Right hindlimb (tissue), 1 donor: ENCODE data around the gene CCNE1.
"Not testable (repeated sequence)": the region's sequence is repeated elsewhere in the genome, so short reads cannot be mapped to it uniquely, and the experiment has no call there.

ENCODE experiments used
- DNase-seq: peaks from one replicate; pipeline ENCODE4 v3.0.0-alpha.2; 2018

Gene CCNE1

DNA sequence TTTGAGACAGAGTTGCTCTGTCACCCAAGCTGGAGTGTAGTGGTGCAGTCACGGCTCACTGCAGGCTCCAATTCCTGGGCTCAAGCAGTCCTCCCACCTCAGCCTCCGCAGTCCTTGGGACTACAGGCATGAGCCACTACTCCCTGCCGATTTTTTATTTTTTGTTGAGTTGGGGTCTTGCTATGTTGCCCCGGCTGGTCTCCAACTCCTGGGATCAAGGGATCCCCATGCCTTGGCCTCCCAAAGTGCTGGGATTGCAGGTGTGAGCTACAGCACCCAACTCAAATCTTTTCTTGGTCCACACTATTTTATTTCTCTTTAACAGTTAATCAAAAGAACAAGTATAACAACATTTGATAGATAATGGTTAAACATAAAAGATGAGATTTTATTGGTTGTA is 7.5 kb downstream of the CCNE1 start:
- no peak for DNase-seq

DNA sequence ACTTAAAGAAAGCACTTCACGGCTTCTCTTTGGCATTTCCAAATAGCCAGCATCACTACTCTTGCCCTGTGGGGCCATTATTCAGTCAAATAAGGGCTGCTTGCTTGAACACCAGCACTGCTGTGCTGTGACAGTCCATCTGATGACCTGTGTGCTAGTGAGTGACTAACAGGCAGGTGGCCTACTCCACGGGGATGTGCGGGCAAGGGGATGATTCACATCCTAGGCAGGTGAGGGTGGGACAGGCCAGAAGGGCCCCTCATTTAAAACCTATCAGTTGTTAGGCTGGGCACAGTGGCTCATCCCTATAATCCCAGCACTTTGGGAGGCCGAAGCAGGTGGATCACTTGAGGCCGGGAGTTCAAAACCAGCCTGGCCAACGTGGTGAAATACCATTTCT is 8.2 kb downstream of the CCNE1 start:
- DNase-seq = no peak

DNA sequence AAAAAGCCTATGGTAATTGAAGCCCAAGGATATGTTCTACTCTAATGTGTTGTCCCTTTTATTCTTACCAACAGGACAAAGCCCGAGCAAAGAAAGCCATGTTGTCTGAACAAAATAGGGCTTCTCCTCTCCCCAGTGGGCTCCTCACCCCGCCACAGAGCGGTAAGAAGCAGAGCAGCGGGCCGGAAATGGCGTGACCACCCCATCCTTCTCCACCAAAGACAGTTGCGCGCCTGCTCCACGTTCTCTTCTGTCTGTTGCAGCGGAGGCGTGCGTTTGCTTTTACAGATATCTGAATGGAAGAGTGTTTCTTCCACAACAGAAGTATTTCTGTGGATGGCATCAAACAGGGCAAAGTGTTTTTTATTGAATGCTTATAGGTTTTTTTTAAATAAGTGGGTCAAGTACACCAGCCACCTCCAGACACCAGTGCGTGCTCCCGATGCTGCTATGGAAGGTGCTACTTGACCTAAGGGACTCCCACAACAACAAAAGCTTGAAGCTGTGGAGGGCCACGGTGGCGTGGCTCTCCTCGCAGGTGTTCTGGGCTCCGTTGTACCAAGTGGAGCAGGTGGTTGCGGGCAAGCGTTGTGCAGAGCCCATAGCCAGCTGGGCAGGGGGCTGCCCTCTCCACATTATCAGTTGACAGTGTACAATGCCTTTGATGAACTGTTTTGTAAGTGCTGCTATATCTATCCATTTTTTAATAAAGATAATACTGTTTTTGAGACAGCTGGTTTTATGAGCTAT is 12.0 kb downstream of the CCNE1 start:
- DNase-seq = no peak

DNA sequence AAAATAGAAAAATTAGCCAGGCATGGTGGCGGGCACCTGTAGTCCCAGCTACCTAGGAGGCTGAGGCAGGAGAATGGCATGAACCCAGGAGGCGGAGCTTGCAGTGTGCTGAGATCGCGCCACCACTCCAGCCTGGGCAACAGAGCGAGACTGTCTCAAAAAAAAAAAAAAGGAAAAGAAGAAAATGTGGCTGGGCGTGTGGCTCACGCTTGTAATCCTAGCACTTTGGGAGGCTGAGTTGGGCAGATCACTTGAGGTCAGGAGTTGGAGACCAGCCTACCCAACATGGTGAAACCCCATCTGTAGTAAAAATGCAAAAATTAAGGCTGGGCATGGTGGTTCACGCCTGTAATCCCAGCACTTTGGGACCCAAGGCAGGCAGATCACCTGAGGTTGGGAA is 13.5 kb downstream of the CCNE1 start:
- DNase-seq = not testable (repeated sequence)

DNA sequence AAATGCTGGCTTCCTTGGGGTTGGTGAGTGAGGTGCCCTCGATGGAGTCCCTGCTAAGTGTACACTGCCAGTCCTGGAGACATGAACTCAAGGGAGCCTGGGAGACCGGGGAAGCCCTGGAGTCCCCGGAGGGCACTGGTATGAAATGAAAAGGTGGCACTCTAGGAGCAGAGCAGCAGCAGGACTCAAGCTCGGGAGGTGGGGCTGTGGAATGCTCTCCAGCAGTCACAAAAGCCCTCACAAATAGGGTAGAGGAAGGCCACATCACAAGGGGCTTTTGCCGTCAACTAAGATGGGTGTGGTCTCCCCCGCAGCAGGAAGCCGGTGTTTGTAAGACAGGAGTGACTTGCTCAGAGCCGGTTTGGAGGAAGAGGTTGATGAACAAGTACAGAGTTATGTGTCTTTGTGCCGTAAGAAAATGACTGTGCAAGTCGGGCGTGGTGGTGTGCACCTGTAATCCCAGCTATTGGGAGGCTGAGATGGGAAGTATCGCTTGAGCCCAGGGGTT is 19.3 kb downstream of the CCNE1 start:
- DNase-seq = no peak

DNA sequence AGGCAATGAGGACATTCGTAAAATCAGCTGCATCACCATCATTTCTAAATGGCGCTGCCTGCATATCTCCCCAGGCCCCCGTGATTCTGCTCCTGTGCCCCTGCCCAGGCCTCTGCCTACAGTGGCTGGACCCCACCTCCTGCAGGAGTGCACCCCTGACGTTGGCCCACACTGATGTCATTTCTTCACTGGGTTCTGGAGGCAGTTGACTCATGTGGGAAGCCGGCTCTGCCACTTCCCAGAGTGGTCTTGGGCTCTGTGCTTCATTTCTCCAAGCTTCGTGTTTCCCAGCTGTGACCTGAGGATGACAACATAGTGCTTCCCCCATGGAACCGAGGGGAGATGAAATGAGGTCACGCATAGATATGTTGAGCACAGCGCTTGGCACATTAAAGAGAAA is 19.9 kb downstream of the CCNE1 start:
- no peak for DNase-seq

DNA sequence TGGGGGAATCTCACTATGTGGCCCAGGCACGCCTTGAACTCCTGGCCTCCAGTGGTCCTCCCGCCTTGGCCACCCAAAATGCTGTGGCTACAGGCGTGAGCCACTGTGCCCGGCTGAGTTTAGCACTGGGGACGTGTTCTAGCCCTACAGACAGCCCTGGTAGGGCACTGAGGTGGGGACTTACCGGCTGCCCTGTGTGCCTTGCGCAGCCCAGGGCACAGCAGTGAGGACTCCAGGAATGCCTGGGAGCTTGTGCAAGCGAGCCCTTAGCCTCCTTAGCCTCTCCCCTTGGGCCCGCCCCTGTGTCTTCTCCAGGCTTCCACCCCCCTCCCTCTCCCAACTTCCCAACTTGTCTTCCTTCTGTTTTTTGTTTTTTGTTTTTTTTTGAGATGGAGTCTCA is 21.0 kb downstream of the CCNE1 start:
- DNase-seq = no peak

DNA sequence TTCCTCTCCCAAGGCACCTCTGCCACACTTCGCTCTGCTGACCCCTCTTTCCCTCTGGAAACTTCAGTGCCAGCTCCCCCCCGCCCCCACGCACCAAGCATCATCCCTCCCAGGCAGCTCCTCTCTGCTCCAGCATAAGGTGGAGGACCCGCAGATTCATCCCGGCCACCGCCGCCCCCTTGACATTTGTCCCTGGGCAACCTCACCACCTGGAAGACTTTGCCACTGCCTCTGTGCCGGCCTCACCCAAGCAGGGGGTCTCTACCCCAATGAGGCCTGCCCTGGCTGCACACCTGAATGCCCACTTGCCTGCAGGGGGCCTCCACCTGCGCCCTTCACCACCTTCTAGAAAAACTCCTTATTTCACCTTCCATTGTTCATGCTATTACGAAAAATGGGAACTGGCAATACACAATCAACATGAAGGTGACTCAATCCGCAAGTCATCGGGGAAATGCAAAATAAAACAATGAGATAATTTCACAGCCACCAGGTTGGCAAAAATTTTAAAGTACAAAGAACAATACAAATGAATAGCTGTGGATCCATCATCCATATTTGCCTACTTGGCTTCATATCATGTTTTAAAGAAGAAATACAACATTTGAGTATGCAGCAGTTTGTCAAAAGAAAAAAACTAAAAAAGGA is 21.9 kb downstream of the CCNE1 start:
- no peak for DNase-seq

DNA sequence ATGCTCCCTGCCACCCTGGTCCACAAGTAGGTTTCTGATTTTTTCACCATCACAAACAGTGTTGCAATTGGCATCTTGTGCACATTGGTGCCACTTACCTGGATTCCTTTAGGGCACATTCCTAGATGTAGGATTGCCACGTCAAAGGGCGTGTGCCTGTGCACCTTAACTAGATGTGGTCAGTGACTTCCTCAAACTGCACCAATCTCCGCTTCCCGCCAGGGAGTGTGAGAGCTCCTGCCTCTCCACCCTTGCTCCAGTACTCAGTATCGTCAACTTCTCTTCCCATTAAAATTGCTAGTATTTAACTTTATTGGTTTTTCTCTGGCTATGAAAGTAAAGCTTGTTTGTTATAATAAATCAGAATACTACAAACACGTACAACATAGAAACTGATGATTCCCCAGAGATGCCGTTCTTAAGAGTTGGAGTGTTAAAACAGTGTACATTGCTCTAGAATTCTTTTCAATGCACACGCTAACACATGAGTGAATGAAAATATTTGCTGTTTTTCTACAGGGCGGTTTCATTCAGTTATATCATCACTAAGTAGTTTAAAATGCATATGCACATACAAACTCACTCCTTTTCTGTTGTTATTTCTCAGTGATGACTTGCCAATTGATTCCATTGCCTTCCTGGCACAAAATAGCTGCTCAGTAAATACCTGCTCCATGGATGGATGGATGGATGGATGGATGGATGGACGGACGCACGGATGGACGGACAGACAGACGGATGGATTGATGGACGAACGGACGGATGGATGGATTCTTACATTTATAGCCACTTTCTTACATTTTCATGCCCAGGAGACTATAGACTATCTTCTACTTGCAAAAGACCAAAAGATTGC is 23.4 kb downstream of the CCNE1 start:
- no peak for DNase-seq

DNA sequence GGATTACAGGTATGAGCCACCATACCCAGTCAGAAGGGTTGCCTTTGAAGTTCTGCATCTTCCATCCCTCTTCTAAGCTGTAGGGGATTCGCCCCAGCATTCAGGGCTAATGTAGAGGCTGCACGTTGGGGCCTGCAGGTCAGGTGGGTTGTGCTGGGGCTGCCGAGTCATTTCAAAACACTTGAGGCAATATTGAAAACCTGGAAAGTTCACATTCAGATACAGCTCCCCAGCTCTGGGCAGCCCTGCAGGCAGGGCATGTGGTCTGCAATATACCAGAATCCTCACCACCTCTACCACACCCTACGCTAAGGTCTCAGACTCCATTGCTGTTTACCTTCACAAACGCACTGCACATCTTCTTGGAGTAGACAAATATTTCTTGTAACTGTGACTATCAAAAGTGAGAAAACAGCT is 24.6 kb downstream of the CCNE1 start:
- DNase-seq = no peak

DNA sequence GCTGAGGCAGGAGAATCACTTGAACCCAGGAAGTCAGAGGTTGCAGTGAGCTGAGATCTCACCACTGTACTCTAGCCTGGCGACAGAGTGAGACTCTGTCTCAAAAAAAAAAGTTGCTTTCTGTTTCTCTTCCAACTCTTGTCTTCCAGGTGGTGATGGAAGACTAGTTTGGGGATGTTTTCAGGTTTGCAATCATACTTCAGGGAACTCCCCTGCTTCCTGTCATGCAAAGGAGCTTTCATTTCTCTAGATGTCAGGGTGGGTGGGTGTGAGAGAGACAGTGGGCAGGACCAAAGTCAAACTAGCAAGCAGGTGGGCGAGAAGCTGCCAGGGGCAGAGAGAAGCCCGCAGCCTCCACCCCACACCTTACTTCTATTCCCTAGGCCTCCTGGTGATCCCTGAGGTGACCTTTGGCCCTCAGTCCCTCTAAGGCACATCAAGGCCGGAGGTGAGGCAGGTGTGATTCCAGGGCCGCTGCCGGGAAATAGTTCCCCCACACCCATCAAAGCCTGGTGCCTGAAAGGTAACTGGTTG is 25.7 kb downstream of the CCNE1 start:
- DNase-seq = no peak

DNA sequence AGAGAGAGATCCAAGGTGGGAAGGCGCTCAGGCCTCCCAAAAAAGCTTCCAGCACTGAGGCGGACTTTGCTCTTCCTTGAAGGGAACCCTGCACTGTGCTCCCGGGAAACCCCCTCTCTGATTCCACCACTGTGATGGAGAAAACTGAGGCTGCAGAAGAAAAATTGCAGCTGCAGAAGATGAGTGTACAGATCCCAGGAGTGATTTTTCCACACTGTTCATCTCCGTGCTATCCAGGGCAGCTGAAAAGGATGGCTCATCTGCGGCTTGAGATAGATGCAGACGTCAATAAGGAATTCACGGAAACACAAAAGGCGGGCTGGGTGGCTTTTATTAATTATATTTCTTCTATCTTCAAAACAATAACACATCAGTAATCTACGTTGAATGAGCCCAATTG is 26.2 kb downstream of the CCNE1 start:
- no peak for DNase-seq

DNA sequence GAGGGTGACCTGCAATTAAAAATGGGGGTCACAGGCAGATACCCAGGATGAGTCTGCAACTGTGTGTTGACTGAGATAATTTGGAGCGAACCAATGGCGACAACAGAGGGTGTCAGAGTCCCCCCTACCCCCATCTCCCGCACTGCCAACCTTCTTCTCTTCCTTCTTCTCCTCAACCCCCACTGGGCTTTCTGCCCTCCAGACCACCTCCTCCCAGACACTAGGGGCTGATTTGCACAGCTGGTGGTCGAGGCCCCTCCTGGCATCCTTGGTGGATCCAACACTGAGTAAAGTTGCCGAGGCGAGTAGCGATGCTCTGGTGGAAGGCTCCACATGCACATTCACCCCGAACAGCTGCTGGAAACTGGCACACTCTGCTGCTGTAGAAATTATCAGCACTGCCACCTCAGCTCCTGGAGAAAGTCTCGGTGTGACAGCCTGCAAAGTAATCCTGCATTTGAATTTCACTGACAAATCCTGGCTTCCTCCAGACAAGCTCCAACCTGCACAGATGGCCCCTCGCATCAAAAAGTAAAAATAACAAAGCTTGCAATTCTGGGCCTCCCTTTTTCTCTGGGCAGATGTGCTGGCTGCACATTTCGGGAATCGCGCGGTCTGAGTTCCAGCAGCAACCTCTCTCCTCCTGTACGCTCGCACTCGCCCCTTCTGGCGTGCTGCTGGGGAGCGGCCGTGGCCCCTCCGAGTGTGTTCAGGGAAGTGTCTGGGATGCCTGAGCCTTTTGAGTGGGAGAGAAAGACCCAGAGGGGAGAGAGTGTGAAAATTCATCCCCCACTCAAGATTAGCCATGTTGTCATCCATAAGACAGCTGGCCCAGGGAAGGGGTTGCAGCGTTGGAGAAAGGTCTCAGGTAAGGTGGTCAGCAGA is 28.5 kb downstream of the CCNE1 start:
- no peak for DNase-seq

DNA sequence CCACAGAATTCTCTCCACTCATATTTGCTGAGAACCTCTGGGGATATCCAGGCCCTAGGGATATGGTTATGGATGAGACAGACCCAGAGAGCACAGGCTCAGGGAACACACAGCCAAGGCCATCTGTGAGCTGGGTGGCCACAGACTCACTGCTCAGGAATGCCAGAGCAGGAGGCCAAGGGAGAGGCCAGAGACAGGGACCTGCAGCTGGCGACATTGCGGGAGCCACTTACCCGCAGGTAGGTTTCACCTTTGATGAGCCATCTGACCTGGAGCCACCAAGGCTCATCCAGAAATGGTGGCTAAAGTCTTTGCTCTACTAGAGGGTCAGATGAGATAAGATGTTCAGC is 29.4 kb downstream of the CCNE1 start:
- DNase-seq = no peak

DNA sequence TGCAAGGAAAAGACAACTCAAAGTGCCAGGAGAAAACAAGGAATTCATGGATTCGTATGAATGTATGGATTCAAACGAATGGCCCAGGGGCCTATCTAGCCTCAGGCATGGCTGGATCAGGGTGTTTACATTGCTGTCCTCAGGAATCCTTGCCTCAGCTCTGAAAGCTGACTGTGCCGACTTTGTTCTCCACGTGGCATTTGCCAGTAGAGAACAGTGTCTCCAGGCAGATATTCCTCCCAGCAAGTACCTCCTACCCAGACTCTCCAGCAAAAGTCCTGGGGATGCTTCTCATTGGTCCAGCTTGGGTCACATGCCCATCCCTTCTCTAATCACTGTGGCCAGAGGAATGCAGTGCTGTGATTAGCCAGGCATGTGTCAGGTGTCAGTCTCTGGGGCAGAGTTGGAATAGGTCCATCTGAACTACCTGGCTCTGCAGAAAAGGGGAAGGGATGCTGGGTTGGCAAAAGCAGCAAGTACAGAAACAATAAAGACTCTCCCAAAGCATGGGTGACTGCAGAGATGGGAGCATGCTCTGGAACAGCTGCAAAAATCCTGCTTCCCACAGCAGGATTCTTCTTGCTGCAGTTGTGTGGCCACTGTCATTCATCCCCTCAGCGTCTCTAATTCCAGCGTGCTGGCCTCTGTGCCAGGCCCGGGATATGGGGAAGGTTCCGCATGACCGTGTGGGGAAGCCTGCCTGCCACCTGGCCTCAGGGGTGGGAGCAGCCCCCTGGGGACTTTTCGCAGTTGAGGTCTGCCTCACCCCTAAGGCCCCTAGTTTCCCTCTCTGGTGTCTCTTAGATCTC is 30.0 kb downstream of the CCNE1 start:
- peak; percentile 61 for DNase-seq

DNA sequence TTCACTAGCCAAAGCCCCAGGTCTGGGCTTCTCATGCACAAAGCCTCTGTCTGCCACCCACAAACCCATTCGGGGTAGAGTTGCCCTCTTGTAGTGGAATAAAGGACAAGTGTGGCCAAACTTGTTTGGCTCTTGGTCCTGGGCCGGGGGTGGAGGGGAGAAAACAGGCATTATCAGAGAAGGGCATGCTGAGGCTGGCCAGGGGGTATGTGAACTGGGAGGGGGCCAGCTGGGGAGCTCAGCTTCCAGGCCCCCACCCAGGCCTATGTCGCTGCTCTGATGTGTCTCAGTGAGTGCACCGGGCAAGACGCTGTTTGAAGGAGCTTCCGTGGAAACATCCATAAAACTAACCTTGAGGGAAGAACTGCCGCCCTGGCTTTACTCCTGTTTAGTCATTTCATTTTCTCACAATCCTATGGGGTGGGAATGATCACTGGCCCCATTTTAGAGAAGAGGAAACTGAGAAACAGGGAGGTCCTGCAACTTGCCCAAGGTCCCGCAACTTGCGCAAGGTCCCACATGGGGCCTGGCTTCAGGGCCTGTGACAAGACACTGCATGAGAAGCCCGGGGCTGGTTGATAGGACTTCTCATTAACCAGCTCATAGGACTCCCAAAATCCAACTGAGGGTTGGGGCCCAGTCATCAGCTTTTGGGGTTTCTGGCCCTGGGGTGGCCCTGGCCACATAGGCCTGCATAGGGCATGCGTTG is 30.8 kb downstream of the CCNE1 start:
- DNase-seq = no peak

DNA sequence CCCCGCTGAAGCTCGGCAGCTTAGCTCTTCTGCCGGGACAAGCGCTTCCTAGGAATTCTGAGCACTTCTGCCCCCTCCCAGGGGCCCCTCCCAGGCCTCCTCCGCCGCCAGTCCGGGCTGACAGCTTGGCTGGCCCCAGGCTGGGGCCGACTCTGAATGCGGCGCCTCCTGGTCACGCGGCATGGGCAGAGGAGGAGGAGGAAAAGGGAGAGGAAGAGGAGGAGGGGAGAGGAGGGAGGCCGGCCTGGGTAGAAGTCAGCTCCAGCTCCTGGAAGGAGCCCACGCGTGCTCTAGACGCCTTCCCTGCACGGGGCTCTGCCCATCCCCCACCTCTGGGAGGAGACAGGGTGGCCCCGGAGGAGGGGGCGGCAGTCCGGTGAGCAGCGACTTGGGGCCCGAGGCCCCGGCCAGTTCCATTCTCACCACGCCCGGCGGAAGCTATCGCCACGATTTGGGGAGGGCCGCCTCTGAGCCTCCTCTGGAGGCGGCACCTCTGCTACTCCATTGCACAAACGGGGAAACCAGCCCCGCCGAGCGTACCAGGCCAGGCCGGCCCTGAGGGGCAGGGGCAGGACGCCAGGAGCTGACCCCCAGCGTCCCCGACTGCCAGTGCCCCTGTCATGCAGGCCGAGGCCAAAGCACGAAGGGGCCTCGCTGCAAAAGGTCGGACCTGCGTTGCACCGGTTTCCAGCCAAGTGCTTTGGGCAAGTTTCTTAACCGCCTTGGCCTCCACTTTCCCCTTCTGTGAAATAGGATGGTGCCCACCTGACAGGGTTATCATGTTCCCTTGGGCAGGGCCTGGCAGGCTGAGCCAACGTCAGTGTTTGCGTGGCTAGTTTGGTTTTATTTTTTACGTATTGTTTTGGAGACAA is 31.6 kb downstream of the CCNE1 start:
- DNase-seq = peak; percentile 82

DNA sequence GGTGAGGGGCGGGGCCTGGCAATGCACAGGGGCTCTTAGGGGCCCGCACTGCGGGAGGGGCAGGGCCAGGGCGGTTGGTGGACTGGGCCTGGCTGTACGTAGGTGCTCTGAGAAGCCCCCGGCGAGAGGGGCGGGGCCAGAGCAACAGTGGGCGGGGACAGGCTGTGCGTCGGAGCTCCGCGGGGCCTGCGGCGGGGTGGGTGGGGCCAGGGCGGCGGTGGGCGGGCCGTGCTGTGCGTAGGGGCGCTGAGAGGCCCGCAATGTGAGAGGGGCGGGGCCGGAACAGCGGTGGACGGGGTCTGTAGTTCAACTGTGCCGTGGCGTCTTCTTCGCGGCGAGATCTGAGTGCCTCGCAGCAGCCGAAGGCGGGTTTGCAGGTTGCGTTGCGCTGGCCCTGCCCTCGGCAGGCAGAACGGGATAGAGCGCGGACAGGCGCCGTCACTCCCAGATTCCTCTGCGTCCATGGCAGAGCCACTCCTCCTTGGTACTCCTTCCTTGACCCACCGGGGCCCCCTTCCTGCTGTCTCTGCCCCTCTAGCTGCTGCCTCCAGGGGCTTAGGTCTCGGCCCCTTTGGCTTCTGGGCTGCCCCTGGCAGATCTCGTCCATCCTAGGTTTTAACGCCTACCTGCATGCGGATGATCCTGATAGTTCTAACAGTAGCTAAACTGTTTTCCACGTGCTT is 33.2 kb downstream of the CCNE1 start:
- DNase-seq = peak; percentile 98

DNA sequence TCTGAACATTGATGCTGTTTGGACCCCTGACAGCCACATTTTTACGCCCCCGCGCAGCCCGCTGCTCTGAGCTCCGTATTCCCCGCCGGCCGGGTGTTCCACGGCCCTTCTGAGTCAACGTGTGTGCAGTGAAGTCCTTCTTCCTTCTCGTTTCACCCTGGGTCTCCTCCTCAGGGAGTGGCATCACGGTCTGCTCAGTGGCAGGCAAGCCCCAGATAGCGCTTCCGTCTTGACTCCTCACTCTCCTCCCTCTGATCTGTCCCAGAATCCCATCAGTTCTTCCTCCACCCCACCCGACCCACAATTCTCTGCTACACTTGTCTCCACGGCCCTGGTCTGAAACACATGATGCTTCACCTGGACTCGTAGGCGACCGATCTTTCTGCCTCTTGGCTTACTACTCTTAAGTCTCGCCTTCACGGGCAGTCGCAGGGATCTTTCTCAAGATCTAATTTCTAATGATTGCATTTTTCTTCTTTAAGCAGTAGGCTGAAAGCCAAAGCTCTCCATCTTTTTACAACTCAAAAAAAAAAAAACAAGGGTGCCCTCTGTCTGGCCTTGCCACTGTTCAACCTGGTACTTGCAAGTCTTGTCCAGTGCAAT is 33.9 kb downstream of the CCNE1 start:
- DNase-seq = peak; percentile 66
